T-helper 1 cell treated with Interleukin-12 subunit alpha and Interleukin-12 subunit beta and Interleukin-4 antibody, amounts not matched to agents 30 μg/mL and 1 μg/mL, for 36 hours (primary cell): ENCODE measurements around the gene MUC5B.

Experiments
- H3K27ac Mint-ChIP-seq: one replicate; pipeline ENCODE4 v1.8.0; 2021; ENCODE audit warnings: mild to moderate bottlenecking, mixed read lengths
- H3K27me3 Mint-ChIP-seq: one replicate; pipeline ENCODE4 v1.8.0; 2021; ENCODE audit warnings: low read depth, mixed read lengths
- H3K36me3 Mint-ChIP-seq: one replicate; pipeline ENCODE4 v1.8.0; 2021; ENCODE audit warnings: low read depth, mixed read lengths
- H3K4me1 Mint-ChIP-seq: one replicate; pipeline ENCODE4 v1.8.0; 2021; ENCODE audit warnings: low read depth, mixed read lengths
- H3K4me3 Mint-ChIP-seq: one replicate; pipeline ENCODE4 v1.8.0; 2021; ENCODE audit warnings: mild to moderate bottlenecking, moderate library complexity, mixed read lengths
- H3K9me3 Mint-ChIP-seq: one replicate; pipeline ENCODE4 v1.8.0; 2021; ENCODE audit warnings: mixed read lengths

The MUC5B gene

DNA sequence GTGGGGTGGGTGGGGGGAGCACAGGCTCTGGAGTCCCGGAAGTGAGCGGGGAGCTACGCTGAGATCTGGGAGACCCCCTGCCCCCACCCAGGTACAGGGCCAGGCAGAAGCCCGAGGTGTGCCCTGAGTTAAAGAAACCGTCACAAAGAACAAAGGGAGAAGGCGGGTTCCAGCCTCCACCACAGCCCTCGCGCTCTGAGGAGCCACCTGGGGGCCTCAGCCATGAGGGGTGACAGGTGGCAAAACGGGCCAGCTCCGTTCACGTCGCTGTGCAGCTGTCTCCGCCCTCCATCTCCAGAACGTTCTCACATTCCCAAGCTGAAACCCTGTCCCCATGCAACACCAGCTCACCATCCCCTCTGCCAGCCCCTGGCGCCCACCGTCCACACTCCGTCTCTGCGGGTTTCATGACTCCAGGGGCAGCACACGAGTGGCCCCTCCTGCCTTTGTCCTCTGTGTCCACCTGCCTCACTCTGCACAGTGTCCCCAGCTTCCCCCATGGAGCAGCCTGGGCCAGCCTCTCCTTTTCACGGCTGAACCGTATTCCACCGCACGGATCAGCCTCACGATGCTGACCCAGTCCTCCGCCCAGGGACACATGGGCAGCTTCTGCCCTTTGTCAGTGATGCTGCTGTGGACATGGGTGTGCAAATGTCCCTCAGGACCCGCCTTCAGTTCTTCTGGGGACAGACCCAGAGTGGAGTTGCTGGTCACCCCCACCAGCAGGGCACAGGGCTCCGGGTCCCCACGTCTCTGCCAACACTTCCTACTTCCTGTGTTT lies 1.7 kb upstream of the MUC5B start:
- no peaks in the 10 kb centered on the region for H3K9me3 Mint-ChIP-seq
- no peak overlapping the region for H3K27ac Mint-ChIP-seq
- H3K36me3 Mint-ChIP-seq: no peaks in the 10 kb centered on the region
- no peak overlapping the region for H3K4me3 Mint-ChIP-seq
- no peaks in the 10 kb centered on the region for H3K27me3 Mint-ChIP-seq
- H3K4me1 Mint-ChIP-seq: no peaks in the 10 kb centered on the region

DNA sequence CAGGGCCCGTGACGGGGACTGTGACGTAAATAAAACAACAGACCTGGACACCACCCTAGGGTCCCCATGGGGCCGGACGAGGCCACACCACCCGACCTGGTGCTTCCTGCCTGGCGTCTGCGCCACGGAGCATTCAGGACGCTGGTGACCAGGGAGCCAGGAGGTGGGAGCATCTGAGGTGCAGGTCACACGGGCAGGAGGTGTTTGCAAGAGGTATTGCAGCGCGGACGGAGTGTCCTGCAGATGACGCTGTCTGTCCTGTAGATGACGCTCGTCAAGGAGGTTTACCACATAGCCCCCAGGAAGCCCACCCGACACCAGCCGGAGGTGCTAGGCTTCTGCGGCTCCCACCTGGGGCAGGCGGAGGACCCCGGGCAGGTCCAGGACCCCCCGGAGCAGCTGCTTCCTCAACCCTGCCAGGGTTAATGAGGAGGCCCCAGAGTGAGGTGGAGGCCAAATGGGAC lies 986 bp upstream of the MUC5B start:
- H3K36me3 Mint-ChIP-seq: no peaks in the 10 kb centered on the region
- H3K4me3 Mint-ChIP-seq: no peak overlapping the region
- no peaks in the 10 kb centered on the region for H3K9me3 Mint-ChIP-seq
- no peak overlapping the region for H3K27ac Mint-ChIP-seq
- H3K4me1 Mint-ChIP-seq: no peaks in the 10 kb centered on the region
- no peaks in the 10 kb centered on the region for H3K27me3 Mint-ChIP-seq

- Mint-ChIP-seq H3K4me1 (no peaks in the 10 kb centered on the region), H3K4me3 (no peak overlapping the region), H3K27me3 (no peaks in the 10 kb centered on the region), H3K9me3 (no peaks in the 10 kb centered on the region), H3K36me3 (no peaks in the 10 kb centered on the region), H3K27ac (no peak overlapping the region)
Measured at GRCh38 chr11:1223346-1224110, 662 bp downstream of the MUC5B start.

GRCh38 chr11:1224111-1224490 lies 1.2 kb downstream of the MUC5B start:
- H3K27ac Mint-ChIP-seq: no peak overlapping the region
- no peaks in the 10 kb centered on the region for H3K9me3 Mint-ChIP-seq
- no peaks in the 10 kb centered on the region for H3K4me1 Mint-ChIP-seq
- H3K4me3 Mint-ChIP-seq: no peak overlapping the region
- no peaks in the 10 kb centered on the region for H3K27me3 Mint-ChIP-seq
- no peaks in the 10 kb centered on the region for H3K36me3 Mint-ChIP-seq

DNA sequence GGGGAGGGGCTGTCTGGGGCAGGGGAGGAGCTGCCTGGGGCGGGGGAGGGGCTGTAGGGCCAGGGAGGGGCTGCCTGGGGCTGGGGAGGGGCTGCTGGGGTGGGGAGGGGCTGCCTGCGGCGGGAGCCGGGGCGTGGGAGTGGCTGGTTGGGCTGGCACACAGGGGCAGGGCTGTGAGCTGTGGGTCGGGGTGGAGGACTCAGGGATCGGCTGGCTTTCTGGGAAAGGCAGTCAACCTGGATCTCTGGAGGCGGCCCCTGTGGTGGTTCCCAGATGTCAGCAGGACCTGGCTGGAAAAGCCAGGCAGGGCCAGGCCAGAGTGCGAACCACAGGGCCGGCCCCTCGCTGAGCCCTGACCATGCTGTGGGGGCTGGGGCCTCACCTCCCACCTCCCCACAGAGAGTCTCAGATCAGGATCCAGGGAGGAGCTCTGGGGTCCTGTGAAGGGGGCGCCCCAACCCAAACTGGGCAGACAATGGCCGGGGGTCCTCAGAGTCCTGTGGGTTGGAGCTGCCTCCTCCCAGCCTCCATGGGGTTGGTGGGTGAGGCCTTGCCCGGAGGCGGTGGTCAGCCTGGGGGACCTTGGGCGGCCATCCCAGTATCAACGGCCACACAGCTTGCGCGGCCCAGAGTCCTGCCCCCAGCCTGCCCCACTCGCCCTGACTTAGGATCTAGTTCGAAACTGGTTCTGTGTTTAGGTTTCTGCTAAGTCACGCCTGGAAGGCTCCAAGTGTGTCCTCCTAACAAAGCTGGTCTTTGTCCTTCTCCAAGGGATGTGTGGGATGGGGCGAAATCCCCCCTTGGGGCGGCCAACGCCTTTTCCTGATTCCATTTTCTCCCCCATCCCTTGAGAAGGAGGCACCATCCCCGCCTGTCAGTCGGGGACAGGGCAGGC lies 1.9 kb downstream of the MUC5B start:
- Mint-ChIP-seq H3K9me3 (no peaks in the 10 kb centered on the region), H3K27ac (no peak overlapping the region), H3K36me3 (no peaks in the 10 kb centered on the region), H3K4me3 (no peak overlapping the region), H3K4me1 (no peaks in the 10 kb centered on the region), H3K27me3 (no peaks in the 10 kb centered on the region)

DNA sequence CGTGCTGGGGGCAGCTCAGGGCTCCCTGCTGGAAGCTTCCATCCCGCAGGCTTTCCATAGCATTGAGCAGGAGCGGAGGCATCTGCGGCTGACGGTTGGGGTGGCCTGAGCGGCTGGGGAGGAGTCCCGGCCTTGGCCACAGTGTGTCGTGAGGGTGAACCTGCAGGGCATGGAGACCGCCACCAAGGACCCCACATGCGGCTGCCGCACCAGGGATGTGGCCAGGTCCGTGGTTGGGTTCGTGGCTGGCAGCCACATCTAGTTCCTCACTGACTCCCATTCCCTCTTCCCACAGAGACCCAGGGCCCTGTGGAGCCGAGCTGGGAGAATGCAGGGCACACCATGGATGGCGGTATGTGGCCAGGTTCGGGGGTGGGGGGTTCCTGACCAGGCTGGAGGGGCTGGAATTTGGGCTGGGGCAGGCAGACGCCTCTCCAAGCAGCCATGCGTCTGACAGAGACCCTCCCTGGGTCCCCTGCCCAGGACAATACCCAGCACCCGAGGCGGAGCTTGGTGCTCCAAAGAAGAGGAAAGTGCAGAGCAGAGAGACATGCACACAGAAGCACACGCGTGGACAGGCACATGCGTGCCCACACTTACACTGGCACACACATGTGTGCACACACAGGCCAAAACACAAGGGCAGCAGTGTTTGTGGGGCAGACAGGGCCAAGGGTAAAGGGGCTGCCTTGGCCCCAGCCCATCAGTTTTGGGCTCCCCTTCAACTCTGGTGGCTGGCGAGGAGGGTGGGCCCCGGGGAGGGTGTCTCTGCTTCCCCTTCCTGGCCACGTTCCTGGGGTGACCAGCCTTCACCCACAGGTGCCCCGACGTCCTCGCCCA lies 2.7 kb downstream of the MUC5B start:
- Mint-ChIP-seq H3K4me3 (no peak overlapping the region), H3K27ac (no peak overlapping the region), H3K9me3 (no peaks in the 10 kb centered on the region), H3K27me3 (no peaks in the 10 kb centered on the region), H3K36me3 (no peaks in the 10 kb centered on the region), H3K4me1 (no peaks in the 10 kb centered on the region)

DNA sequence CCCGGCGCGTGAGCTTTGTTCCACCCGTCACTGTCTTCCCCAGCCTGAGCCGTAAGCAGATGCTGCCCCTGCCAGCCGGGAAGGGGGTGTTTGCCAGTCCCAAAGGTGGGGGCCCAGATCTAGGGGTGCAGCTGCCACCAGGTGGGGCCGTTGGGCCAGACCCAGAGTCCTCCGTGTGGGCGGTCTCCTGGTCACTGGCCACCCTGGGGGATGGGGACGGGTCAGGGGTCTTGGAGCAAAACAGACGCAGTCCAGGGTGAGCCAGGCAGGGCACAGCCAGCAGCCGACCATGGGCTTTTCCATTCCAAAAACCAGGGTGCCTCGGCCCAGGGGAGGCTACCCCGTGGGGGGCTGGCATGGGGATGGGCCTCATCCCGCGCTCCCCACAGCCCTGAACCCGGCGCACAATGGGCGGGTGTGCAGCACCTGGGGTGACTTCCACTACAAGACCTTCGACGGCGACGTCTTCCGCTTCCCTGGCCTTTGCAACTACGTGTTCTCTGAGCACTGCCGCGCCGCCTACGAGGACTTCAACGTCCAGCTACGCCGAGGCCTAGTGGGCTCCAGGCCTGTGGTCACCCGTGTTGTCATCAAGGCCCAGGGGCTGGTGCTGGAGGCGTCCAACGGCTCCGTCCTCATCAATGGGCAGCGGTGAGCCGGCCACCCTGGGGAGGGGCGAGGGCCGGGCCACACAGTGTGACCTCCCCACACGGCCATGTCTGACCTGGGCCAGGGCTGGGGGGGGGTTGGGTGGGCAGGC lies 3.5 kb downstream of the MUC5B start:
- Mint-ChIP-seq H3K27me3 (no peaks in the 10 kb centered on the region), H3K36me3 (no peaks in the 10 kb centered on the region), H3K4me3 (no peak overlapping the region), H3K4me1 (no peaks in the 10 kb centered on the region), H3K9me3 (no peaks in the 10 kb centered on the region), H3K27ac (no peak overlapping the region)

- H3K27ac Mint-ChIP-seq: no peak overlapping the region
- no peaks in the 10 kb centered on the region for H3K4me1 Mint-ChIP-seq
- no peaks in the 10 kb centered on the region for H3K27me3 Mint-ChIP-seq
- no peaks in the 10 kb centered on the region for H3K36me3 Mint-ChIP-seq
- H3K4me3 Mint-ChIP-seq: no peak overlapping the region
- H3K9me3 Mint-ChIP-seq: no peaks in the 10 kb centered on the region
Measured at GRCh38 chr11:1226986-1227550, 4.2 kb downstream of the MUC5B start.

DNA sequence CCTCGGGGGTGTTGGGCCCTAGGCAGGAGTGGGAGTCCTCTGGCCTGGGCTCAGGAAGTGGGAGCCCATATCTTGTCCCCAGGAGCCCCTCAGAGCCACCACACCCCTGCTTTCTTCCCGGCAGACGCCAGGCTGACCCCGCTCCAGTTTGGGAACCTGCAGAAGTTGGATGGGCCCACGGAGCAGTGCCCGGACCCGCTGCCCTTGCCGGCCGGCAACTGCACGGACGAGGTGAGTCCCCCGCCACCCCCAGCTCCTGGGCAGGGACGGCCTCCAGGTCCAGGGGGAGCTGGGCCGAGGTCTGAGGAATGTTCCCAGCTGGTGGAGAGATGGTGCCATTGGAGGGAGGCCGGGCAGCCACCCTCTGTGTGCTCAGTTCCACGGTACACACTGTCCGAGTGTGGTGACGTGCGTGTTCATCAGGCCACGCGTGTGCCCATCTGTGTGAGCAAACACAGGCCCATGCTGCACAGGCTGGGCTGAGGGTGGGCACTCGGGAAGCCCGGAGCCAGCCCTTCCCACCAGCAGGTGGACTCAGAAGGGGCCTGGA lies 4.8 kb downstream of the MUC5B start:
- no peaks in the 10 kb centered on the region for H3K9me3 Mint-ChIP-seq
- H3K27ac Mint-ChIP-seq: no peak overlapping the region

GRCh38 chr11:1228101-1228821 lies 5.4 kb downstream of the MUC5B start:
- Mint-ChIP-seq H3K4me3 (no peak overlapping the region), H3K9me3 (no peaks in the 10 kb centered on the region), H3K27me3 (no peaks in the 10 kb centered on the region), H3K36me3 (no peaks in the 10 kb centered on the region), H3K27ac (no peak overlapping the region), H3K4me1 (no peaks in the 10 kb centered on the region)

More for the DNA sequence above, 4.8 kb downstream of the MUC5B start:
- Mint-ChIP-seq H3K27me3 (no peaks in the 10 kb centered on the region), H3K36me3 (no peaks in the 10 kb centered on the region), H3K4me3 (no peak overlapping the region), H3K4me1 (no peaks in the 10 kb centered on the region)

DNA sequence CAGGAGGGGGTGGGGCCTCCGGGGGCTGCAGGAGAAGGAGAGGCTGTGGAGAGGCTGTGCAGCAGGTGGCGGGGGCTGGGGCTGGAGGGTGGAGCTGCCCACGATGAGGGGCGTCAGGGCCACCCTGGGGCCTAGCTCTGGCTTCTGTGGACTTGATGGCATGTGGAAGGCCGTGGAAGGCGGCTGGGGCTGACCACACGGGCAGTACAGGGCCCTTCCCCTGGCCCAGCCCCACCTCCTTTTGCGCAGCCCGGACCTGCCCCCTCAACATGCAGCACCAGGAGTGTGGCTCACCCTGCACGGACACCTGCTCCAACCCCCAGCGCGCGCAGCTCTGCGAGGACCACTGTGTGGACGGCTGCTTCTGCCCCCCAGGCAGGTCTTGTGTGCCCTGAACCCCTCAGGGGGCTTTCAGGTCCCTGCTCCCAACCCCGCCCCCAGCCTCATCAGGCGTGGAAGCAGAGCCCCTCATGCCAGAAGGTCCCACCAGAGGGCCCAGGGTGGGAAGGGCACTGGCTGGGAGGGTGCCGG lies 6.1 kb downstream of the MUC5B start:
- H3K27me3 Mint-ChIP-seq: no peaks in the 10 kb centered on the region
- H3K4me1 Mint-ChIP-seq: no peaks in the 10 kb centered on the region
- no peak overlapping the region for H3K27ac Mint-ChIP-seq
- no peaks in the 10 kb centered on the region for H3K9me3 Mint-ChIP-seq
- no peaks in the 10 kb centered on the region for H3K36me3 Mint-ChIP-seq
- H3K4me3 Mint-ChIP-seq: no peak overlapping the region

DNA sequence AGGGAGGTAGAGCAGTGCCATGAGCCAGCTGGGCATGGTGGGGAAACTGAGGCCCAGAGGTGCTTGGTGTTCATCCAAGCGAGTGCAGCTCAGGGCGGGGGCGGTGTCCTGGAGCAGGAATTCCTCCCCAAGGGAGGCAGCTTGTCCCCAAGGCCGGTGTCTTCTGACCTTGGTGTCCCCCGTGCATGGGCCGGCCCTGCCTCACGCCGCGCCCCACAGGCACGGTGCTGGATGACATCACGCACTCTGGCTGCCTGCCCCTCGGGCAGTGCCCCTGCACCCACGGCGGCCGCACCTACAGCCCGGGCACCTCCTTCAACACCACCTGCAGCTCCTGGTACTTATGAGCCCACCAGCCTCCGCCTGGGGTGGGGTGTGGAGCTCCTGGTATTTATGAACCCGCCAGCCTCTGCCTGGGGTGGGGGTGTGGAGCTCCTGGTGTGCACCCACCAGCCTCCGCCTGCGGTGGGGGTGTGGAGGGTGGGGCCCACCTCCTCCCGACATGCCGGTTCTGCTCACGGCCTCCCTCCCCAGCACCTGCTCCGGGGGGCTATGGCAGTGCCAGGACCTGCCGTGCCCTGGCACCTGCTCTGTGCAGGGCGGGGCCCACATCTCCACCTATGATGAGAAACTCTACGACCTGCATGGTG lies 6.7 kb downstream of the MUC5B start:
- Mint-ChIP-seq H3K4me1 (no peaks in the 10 kb centered on the region), H3K9me3 (no peaks in the 10 kb centered on the region), H3K27ac (no peak overlapping the region), H3K27me3 (no peaks in the 10 kb centered on the region), H3K36me3 (no peaks in the 10 kb centered on the region), H3K4me3 (no peak overlapping the region)
